GM12878 (cell line): ENCODE results near the gene RRP12. TPM values are rescaled to one million over a fixed set of nuclear protein-coding genes. Genes with fewer than 3 reads are reported as not detected.

ENCODE experiments used
- ATAC-seq: fragments of 200-7000 bp; cut with Tn5 transposase; 3 replicates; pipeline ENCODE4 v1.9.1; 2020; ENCODE audit warnings: mild to moderate bottlenecking, moderate library complexity
- BruUV-seq: library from RNA; stranded (reverse); fragments of 400-500 nt; replicated peaks from 2 replicates; lab custom pipeline; 2021; lab: Mats Ljungman, UMichigan
- CTCF ChIA-PET: fragments of 300-600 bp; sonication (Branson Sonifier 250); formaldehyde crosslinking; extraction: SDS; loops from one replicate; lab custom pipeline; 2021; ENCODE audit warnings: inconsistent platforms; lab: Yijun Ruan, JAX
- POLR2A ChIA-PET: fragments of 350-600 bp; formaldehyde crosslinking; extraction: SDS; loops from one replicate; lab custom pipeline; 2021; ENCODE audit warnings: inconsistent platforms; lab: Charles Lee
- RAD21 ChIA-PET: fragments of 300-600 bp; sonication (Branson Sonifier 250); formaldehyde crosslinking; loops from one replicate; lab custom pipeline; 2023; ENCODE audit warnings: antibody characterized with exemption; ENCODE audit not compliant: unreplicated experiment; lab: Charles Lee
- SMC1A ChIA-PET: fragments of 300-600 bp; sonication (Branson Sonifier 250); formaldehyde crosslinking; loops from one replicate; lab custom pipeline; 2023; ENCODE audit not compliant: unreplicated experiment, uncharacterized antibody; lab: Charles Lee
- DNase-seq: peaks from one replicate; pipeline ENCODE4 v3.0.0-alpha.2; 2011; ENCODE audit warnings: low read depth, low spot score
- FAIRE-seq: peaks from 3 replicates; lab custom pipeline; 2011; peaks lifted over from hg19 to GRCh38; lab: Jason Lieb, UNC
- H2AFZ ChIP-seq: 2 replicates; pipeline ENCODE4 v1.6.0; 2011; ENCODE audit warnings: low read depth, low read length, control low read depth; ENCODE audit not compliant: control insufficient read depth
- H3K27ac ChIP-seq: 2 replicates; pipeline ENCODE4 v1.5.1; 2011; ENCODE audit warnings: control low read depth; ENCODE audit not compliant: control insufficient read depth, insufficient read depth
- H3K27me3 ChIP-seq, 2 experiments: replicated peaks in 1 of 2; 2 replicates each; pipeline versions ENCODE4 v1.6.0 to v1.6.1; 2011; ENCODE audit warnings: low read length in 1 of 2; ENCODE audit not compliant: control insufficient read depth in 2 of 2, insufficient read depth in 2 of 2
- H3K36me3 ChIP-seq, 2 experiments: 2 replicates each; pipeline ENCODE4 v1.5.1; 2011; ENCODE audit warnings: low read length in 1 of 2; ENCODE audit not compliant: control insufficient read depth in 2 of 2, insufficient read depth in 2 of 2
- H3K4me1 ChIP-seq: 2 replicates; pipeline ENCODE4 v1.6.1; 2011; ENCODE audit warnings: mild to moderate bottlenecking, low read length, moderate library complexity, mixed read lengths; ENCODE audit not compliant: control insufficient read depth, insufficient read depth
- H3K4me2 ChIP-seq: 2 replicates; pipeline ENCODE4 v1.6.0; 2011; ENCODE audit warnings: control low read depth; ENCODE audit not compliant: control insufficient read depth, insufficient read depth
- H3K4me3 ChIP-seq: fragments of 200-600 bp; sonication (generic); 2 replicates; pipeline ENCODE4 v1.5.1; 2016
- H3K79me2 ChIP-seq: 2 replicates; pipeline ENCODE4 v1.6.0; 2011; ENCODE audit warnings: low read length; ENCODE audit not compliant: control insufficient read depth, insufficient read depth
- H3K9ac ChIP-seq: 2 replicates; pipeline ENCODE4 v1.8.0; 2011; ENCODE audit warnings: low read length, control low read depth, mixed read lengths; ENCODE audit not compliant: control insufficient read depth, insufficient read depth
- H3K9me3 ChIP-seq: replicated peaks from 3 replicates; pipeline ENCODE4 v1.5.1; 2011; ENCODE audit warnings: mild to moderate bottlenecking, low read length; ENCODE audit not compliant: control insufficient read depth, insufficient read depth
- H4K20me1 ChIP-seq: 2 replicates; pipeline ENCODE4 v1.6.0; 2011; ENCODE audit not compliant: control insufficient read depth, insufficient read depth
- CBX3 ChIP-seq: fragments of 200-600 bp; sonication (generic); IDR thresholded peaks from 2 replicates; pipeline ENCODE4 v1.6.1; 2016; ENCODE audit warnings: low read depth, borderline replicate concordance
- HDAC6 ChIP-seq: fragments of 200-600 bp; sonication (generic); IDR thresholded peaks from one replicate; pipeline ENCODE4 v1.8.0; 2017; ENCODE audit warnings: antibody characterized with exemption; ENCODE audit not compliant: unreplicated experiment
- HDGF ChIP-seq: fragments of 450-650 bp; IDR thresholded peaks from 2 replicates; pipeline ENCODE4 v1.6.1; 2016; ENCODE audit warnings: antibody characterized with exemption
- NFYB ChIP-seq: IDR thresholded peaks from 2 replicates; pipeline ENCODE4 v1.6.1; 2011; ENCODE audit warnings: low read depth, mild to moderate bottlenecking, low read length, improper control_type of control experiment, moderate library complexity; ENCODE audit not compliant: insufficient read depth
- RAD51 ChIP-seq: fragments of 450-650 bp; IDR thresholded peaks from 2 replicates; pipeline ENCODE4 v1.6.1; 2016; ENCODE audit warnings: moderate library complexity, mild to moderate bottlenecking, inconsistent platforms
- RBBP5 ChIP-seq: fragments of 200-600 bp; sonication (generic); conservative IDR thresholded peaks from 2 replicates; pipeline ENCODE4 v1.6.1; 2016
- RCOR1 ChIP-seq: conservative IDR thresholded peaks from 2 replicates; pipeline ENCODE4 v1.6.1; 2012; ENCODE audit warnings: low read depth, low read length, improper control_type of control experiment
- SP1 ChIP-seq: IDR thresholded peaks from one replicate; pipeline ENCODE4 v1.6.1; 2011; ENCODE audit warnings: low read depth, low read length
- TCF3 ChIP-seq: IDR thresholded peaks from 2 replicates; pipeline ENCODE4 v1.6.1; 2012; ENCODE audit warnings: low read depth, mild to moderate bottlenecking, low read length, borderline replicate concordance; ENCODE audit not compliant: insufficient read depth
- ZNF384 ChIP-seq: IDR thresholded peaks from 2 replicates; pipeline ENCODE4 v1.6.1; 2012; ENCODE audit warnings: low read depth, mild to moderate bottlenecking, low read length, improper control_type of control experiment, borderline replicate concordance
- WGBS: methylation state at CpG from one replicate; pipeline ENCODE4 v1.1.6; 2016; ENCODE audit warnings: low lambda C conversion rate; ENCODE audit not compliant: insufficient replicate concordance, insufficient coverage; ENCODE audit errors: missing lambda C conversion rate; 5-methylcytosine and 5-hydroxymethylcytosine counted together
- in situ Hi-C: fragments of 300-500 bp; cut with MboI; formaldehyde crosslinking; loops from 9 replicates; pipeline ENCODE4 v1.14.3; 2018; ENCODE audit warnings: mixed read lengths
- intact Hi-C: fragments of 100-400 bp; cut with micrococcal nuclease; formaldehyde crosslinking; loops from one replicate; pipeline ENCODE4 v1.14.2; 2022; ENCODE audit not compliant: unreplicated experiment
- polyA plus RNA-seq, 11 experiments: library from polyadenylated mRNA; depleted of rRNA in 4 of 11; unstranded in 6 of 11; stranded (reverse) in 5 of 11; fragments of >200 nt; fragmentation: Nextera tagmentation in 4 of 11; fragmentation: Illumina TruSeq in 1 of 11; extraction: Ambion mirVana in 4 of 11; extraction: Trizol in 1 of 11; gene quantifications; 1 replicate in 1 of 11; 2 replicates in 10 of 11; pipeline versions ENCODE4 v1.2.1 to v1.2.3, GENCODE V29; 2011 to 2016; ENCODE audit warnings: inconsistent platforms in 2 of 11, missing spikeins in 2 of 11, low read depth in 1 of 11
- total RNA-seq, 4 experiments: library from RNA; depleted of rRNA in 3 of 4; stranded (reverse); fragments of >200 nt in 3 of 4; fragmentation: Illumina TruSeq in 1 of 4; extraction: Trizol in 1 of 4; gene quantifications; 2 replicates each; pipeline versions ENCODE4 v1.2.1 to v1.2.3, GENCODE V29; 2013 to 2021
- TF ChIP-seq, protein P1 (sequence below): IDR thresholded peaks from 2 replicates; pipeline ENCODE4 v1.6.1; 2011; ENCODE audit warnings: borderline replicate concordance, low read depth, mild to moderate bottlenecking, moderate library complexity, mixed read lengths, low read length; ENCODE audit not compliant: insufficient read depth; ENCODE audit errors: extremely low read length
- TF ChIP-seq, protein P2 (sequence below): IDR thresholded peaks from 2 replicates; pipeline ENCODE4 v1.6.1; 2011; ENCODE audit warnings: low read depth, low read length, improper control_type of control experiment, borderline replicate concordance

Gene RRP12
- total and polyA plus RNA-seq, 10 of the 15 experiments (the other 5 are each of a cell fraction or from before 2014, with no cell fraction given) = 5.3 to 48.7 (median 16.8) TPM

DNA sequence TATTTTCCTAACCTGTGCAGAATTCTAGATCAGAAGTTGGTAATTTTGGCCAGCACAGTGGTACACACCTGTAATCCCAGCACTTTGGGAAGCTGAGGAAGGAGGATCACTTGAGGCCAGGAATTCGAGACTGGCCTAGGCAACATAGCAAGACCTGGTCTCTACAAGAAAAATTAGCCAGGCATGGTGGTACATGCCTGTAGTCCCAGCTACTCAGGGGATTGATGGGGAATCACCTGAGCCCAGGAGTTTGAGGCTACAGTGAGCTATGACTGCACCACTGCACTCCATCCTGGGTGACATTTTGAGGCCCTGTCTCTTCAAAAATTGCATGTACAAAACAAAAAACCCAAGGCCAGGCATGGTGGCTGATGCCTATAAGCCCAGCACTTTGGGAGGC is 33.4 kb upstream of the RRP12 start:
- no peaks in the 10 kb centered on the region for H3K27me3 ChIP-seq
- TF ChIP-seq HDGF (no peak), TCF3 (no peak), RCOR1 (no peak), ZNF384 (no peak), SP1 (no peak), RBBP5 (no peak), CBX3 (no peak), NFYB (no peak), HDAC6 (no peak), RAD51 (no peak)
- TF ChIP-seq, protein P1, sequence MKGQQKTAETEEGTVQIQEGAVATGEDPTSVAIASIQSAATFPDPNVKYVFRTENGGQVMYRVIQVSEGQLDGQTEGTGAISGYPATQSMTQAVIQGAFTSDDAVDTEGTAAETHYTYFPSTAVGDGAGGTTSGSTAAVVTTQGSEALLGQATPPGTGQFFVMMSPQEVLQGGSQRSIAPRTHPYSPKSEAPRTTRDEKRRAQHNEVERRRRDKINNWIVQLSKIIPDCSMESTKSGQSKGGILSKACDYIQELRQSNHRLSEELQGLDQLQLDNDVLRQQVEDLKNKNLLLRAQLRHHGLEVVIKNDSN = no peak
- TF ChIP-seq, protein P2, sequence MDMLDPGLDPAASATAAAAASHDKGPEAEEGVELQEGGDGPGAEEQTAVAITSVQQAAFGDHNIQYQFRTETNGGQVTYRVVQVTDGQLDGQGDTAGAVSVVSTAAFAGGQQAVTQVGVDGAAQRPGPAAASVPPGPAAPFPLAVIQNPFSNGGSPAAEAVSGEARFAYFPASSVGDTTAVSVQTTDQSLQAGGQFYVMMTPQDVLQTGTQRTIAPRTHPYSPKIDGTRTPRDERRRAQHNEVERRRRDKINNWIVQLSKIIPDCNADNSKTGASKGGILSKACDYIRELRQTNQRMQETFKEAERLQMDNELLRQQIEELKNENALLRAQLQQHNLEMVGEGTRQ = no peak
- H3K9me3 ChIP-seq = no peaks in the 10 kb centered on the region
- H2AFZ ChIP-seq = no peak overlapping the region
- H3K4me2 ChIP-seq = no peak overlapping the region
- peaks cover 8% of the 10 kb centered on the region; the same call in 1 of the 2 replicates for H4K20me1 ChIP-seq
- no peak overlapping the region for H3K27ac ChIP-seq
- no peak overlapping the region for H3K9ac ChIP-seq
- ChIA-PET POLR2A (interaction anchor here (0.7 kb wide), 1 partner anchor 11 kb away, joined by 3 read pairs; no protein-coding TSS in a partner anchor), CTCF (interaction anchor here (0.9 to 1.7 kb wide), 4 partner anchors 10 to 20 kb away, joined by 3 to 4 read pairs (median 3); no protein-coding TSS in a partner anchor), RAD21 (interaction anchor here (0.8 kb wide), 1 partner anchor 23 kb away, joined by 3 read pairs; no protein-coding TSS in a partner anchor), SMC1A (interaction anchor here (1.0 to 1.1 kb wide), 3 partner anchors 11 to 26 kb away, joined by 3 to 5 read pairs (median 3); no protein-coding TSS in a partner anchor)
- in situ Hi-C loops (no loop called here), intact Hi-C loops (no loop called here)
- peaks cover 9 to 33% of the 10 kb centered on the region in 2 experiments for H3K36me3 ChIP-seq
- FAIRE-seq (no peak), ATAC-seq (peak; percentile 29), DNase-seq (no peak)
- no peak overlapping the region for H3K4me3 ChIP-seq
- H3K79me2 ChIP-seq = peaks cover 16% of the 10 kb centered on the region
- BruUV-seq = no TSS peak
- H3K4me1 ChIP-seq = no peaks in the 10 kb centered on the region
- WGBS = 53% methylated on average over 1 of the region's 1 CpG
